GM21786 (cell line): Measurements from ENCODE around the gene GFOD1.

Source experiments
- ATAC-seq: cut with Tn5 transposase; IDR thresholded peaks from one replicate; pipeline ENCODE4 v1.9.1; 2021; ENCODE audit not compliant: unreplicated experiment

Gene GFOD1

GRCh38 chr6:13383328-13384163 is 103.9 kb downstream of the GFOD1 start:
- peak; percentile 98 for ATAC-seq

- no peak for ATAC-seq
These were observed 106.6 kb downstream of the GFOD1 start for GRCh38 chr6:13380761-13381160.

GRCh38 chr6:13378669-13379590 is 108.5 kb downstream of the GFOD1 start:
- ATAC-seq: no peak

- no peak for ATAC-seq
These were observed 110.2 kb downstream of the GFOD1 start for GRCh38 chr6:13377054-13377758.

GRCh38 chr6:13375360-13375878 is 112.0 kb downstream of the GFOD1 start:
- ATAC-seq: peak; percentile 75

GRCh38 chr6:13373919-13374318 is 113.5 kb downstream of the GFOD1 start:
- no peak for ATAC-seq

- ATAC-seq: no peak
These were observed 113.9 kb downstream of the GFOD1 start for GRCh38 chr6:13373488-13373886.

- ATAC-seq: no peak
These were observed 114.5 kb downstream of the GFOD1 start for GRCh38 chr6:13372688-13373487.

- ATAC-seq: no peak
These were observed 115.3 kb downstream of the GFOD1 start for GRCh38 chr6:13372076-13372475.

- ATAC-seq: no peak
These were observed 115.9 kb downstream of the GFOD1 start for GRCh38 chr6:13371421-13372072.

- ATAC-seq: no peak
These were observed 116.8 kb downstream of the GFOD1 start for GRCh38 chr6:13370623-13371022.

- ATAC-seq: no peak
These were observed 117.8 kb downstream of the GFOD1 start for GRCh38 chr6:13369591-13369990.

- ATAC-seq: no peak
These were observed 118.7 kb downstream of the GFOD1 start for GRCh38 chr6:13368731-13369115.

GRCh38 chr6:13368079-13368730 is 119.2 kb downstream of the GFOD1 start:
- no peak for ATAC-seq

- ATAC-seq: no peak
These were observed 120.0 kb downstream of the GFOD1 start for GRCh38 chr6:13367396-13367795.

- no peak for ATAC-seq
These were observed 122.1 kb downstream of the GFOD1 start for GRCh38 chr6:13365320-13365719.

GRCh38 chr6:13364842-13365241 is 122.6 kb downstream of the GFOD1 start:
- ATAC-seq: no peak

GRCh38 chr6:13362412-13362811 is 125.0 kb downstream of the GFOD1 start:
- no peak for ATAC-seq
